Measurements from ENCODE around the gene IRX5. TPM values are rescaled to one million over a fixed set of nuclear protein-coding genes. Genes with fewer than 3 reads are reported as not detected.

IRX5 gene
- total RNA-seq, 1 donor: not detected

DNA sequence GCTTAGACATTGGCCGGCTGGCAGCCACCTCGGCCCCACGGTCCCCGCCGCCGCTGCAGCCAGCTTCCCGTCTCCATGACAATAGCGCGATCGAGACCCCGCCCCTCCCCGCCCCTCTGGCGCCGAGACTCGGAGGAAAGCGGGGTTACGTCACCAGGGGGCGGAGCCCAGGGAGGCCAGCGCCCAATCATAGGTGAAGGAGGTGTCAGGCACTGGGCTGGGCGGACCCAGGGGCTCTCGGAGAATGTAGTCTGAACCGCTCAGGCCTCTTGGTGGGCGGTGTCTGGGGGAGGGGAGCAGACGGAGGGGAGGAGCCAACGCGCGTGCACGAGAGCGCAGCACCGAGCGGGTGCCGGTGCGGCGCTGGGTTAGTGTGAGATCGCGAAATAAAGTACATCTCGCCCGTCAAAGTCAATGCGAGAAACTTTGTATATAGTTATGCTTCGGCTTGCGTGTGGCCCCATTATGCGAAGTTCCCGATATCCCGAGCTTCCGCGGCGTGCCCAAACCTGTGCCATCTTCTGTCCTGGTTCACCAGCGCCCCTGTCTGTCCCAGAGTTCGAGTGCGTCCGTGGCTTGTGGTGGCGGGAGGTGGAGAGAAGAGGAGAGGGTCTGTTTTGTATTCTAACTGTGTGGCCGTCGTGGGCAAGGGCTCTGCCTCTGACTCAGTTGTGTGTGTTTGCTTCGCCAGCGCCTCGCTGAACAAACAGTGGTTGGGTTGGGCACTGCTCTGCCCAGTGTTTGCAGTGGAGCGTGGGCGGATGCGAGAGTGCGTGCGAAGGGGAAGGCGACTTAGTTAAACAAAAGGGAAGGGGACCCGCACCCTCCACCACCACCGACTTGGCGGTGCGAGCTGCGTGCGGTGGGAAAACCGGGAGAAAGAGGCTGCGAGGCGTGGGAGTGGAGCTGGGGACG, 1.3 kb upstream of the IRX5 start:
- peak overlapping the region; percentile 67 for H3K4me3 ChIP-seq (ENCODE audit: low read depth, low read length)
- peak; percentile 98 for DNase-seq (ENCODE audit: low read depth)
- TF ChIP-seq, protein P1, sequence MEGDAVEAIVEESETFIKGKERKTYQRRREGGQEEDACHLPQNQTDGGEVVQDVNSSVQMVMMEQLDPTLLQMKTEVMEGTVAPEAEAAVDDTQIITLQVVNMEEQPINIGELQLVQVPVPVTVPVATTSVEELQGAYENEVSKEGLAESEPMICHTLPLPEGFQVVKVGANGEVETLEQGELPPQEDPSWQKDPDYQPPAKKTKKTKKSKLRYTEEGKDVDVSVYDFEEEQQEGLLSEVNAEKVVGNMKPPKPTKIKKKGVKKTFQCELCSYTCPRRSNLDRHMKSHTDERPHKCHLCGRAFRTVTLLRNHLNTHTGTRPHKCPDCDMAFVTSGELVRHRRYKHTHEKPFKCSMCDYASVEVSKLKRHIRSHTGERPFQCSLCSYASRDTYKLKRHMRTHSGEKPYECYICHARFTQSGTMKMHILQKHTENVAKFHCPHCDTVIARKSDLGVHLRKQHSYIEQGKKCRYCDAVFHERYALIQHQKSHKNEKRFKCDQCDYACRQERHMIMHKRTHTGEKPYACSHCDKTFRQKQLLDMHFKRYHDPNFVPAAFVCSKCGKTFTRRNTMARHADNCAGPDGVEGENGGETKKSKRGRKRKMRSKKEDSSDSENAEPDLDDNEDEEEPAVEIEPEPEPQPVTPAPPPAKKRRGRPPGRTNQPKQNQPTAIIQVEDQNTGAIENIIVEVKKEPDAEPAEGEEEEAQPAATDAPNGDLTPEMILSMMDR (IDR thresholded peaks at IDR 0.05; ENCODE audit: insufficient read depth, low read depth, low read length): no peak

DNA sequence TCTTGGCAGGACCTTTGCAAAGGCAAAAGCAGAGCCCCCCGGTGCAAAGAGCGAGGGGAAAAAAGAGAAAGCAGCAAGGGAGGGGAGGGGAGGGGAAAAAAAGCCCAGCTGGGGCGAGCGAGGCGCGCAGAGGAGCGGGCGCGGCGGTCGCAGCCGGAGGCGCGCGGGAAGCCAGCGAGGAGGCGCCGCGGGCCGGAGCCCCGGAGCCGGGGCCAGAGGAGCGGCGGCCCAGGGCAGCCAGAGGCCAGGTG, 129 bp downstream of the IRX5 start:
- TF ChIP-seq, protein P1 (IDR thresholded peaks at IDR 0.05; ENCODE audit: insufficient read depth, low read depth, low read length): no peak
- H3K4me3 ChIP-seq (ENCODE audit: low read depth, low read length): peak overlapping the region; percentile 67
- no peak for DNase-seq (ENCODE audit: low read depth)

DNA sequence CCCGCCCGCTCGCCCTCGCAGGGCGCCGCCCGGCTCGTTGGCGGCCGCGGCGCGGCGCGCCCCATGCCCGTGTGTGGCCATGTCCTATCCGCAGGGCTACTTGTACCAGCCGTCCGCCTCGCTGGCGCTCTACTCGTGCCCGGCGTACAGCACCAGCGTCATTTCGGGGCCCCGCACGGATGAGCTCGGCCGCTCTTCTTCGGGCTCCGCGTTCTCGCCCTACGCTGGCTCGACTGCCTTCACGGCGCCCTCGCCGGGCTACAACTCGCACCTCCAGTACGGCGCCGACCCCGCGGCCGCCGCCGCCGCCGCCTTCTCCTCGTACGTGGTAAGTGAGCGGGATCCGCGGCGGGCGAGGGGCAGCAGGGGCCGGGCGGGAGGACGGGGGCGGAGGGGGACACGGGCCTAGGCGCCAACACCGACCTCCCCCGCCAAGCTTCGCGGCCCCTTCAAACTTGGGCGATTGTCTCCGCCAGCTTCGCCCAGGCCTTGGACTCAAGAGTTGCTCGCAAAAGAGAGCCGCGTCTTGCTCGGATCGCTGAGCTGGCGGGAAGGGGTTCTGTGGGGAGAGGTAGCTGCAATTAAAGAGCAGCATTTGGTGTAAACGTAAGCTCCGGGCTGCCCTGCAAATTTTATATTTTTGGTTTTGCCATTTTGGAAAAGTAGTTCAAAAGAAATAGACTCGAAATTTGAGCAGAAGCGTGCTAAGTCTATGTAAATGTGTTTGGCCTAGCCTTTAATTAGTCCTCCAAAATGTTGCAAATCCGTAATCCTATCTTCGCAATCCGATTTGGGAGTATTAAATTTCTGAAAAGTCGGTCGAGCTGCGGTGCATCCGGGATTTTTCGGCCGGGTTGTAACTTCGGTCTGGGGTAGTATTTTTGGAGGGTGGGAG, 702 bp downstream of the IRX5 start:
- H3K4me3 ChIP-seq (ENCODE audit: low read depth, low read length): peak overlapping the region; percentile 67
- TF ChIP-seq, protein P1 (IDR thresholded peaks at IDR 0.05; ENCODE audit: insufficient read depth, low read depth, low read length): no peak
- DNase-seq (ENCODE audit: low read depth): no peak

DNA sequence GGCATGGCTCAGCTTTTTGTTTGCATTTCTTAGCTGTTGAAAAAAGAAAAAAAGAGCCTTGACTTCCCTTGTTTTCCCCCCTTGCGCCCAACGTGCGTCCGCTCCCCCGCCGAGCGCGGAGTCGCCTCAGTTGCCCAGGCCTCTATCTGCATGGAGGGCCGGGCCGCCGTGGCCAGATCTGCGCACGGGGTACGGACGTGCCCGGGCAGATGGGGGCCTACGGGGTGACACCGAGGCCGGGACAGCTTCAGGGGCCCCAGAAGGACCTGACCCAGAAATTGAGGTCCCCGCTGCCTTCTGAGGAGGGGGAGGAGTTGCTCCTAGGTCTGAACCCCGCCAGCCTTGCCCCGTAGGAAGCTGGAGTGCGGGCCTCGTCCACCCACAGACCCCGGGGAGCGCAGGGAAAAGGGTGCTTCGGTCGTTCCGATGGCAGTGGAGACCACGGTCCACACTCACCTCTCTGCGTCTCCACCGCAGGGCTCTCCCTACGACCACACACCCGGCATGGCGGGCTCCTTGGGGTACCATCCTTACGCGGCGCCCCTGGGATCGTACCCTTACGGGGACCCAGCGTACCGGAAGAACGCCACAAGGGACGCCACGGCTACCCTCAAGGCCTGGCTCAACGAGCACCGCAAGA, 1.5 kb downstream of the IRX5 start:
- DNase-seq (ENCODE audit: low read depth): no peak
- TF ChIP-seq, protein P1 (IDR thresholded peaks at IDR 0.05; ENCODE audit: insufficient read depth, low read depth, low read length): no peak
- H3K4me3 ChIP-seq (ENCODE audit: low read depth, low read length): no peak overlapping the region

DNA sequence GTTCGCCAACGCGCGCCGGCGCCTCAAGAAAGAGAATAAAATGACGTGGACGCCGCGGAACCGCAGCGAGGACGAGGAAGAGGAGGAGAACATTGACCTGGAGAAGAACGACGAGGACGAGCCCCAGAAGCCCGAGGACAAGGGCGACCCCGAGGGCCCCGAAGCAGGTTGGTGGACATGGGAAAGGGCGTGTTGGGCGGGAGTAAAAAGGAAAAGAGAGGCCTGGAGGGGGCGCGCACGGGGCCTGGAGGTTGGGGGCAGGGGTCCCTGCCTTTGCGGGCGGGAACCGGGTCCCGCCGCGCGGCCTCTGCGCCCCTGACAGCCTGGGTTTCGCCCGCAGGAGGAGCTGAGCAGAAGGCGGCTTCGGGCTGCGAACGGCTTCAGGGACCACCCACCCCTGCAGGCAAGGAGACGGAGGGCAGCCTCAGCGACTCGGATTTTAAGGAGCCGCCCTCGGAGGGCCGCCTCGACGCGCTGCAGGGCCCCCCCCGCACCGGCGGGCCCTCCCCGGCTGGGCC, 2.1 kb downstream of the IRX5 start:
- H3K4me3 ChIP-seq (ENCODE audit: low read depth, low read length): no peak overlapping the region
- TF ChIP-seq, protein P1 (IDR thresholded peaks at IDR 0.05; ENCODE audit: insufficient read depth, low read depth, low read length): no peak
- no peak for DNase-seq (ENCODE audit: low read depth)

DNA sequence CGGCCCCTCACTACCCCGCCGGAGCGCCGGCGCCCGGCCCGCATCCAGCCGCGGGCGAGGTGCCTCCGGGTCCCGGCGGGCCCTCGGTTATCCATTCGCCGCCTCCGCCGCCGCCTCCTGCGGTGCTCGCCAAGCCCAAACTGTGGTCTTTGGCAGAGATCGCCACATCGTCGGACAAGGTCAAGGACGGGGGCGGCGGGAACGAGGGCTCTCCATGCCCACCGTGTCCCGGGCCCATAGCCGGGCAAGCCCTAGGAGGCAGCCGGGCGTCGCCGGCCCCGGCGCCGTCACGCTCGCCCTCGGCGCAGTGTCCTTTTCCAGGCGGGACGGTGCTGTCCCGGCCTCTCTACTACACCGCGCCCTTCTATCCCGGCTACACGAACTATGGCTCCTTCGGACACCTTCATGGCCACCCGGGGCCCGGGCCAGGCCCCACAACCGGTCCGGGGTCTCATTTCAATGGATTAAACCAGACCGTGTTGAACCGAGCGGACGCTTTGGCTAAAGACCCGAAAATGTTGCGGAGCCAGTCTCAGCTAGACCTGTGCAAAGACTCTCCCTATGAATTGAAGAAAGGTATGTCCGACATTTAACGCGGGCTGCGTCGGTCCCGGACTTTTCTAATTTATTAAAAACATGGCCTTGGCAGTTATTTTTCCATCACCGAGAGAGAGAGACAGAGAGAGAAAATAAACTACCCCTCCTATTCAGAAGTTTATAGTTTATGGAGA, 2.8 kb downstream of the IRX5 start:
- TF ChIP-seq, protein P1 (IDR thresholded peaks at IDR 0.05; ENCODE audit: insufficient read depth, low read depth, low read length): no peak
- no peak for DNase-seq (ENCODE audit: low read depth)
- H3K4me3 ChIP-seq (ENCODE audit: low read depth, low read length): no peak overlapping the region

Measured in fibroblast of villous mesenchyme (primary cell).